ENCODE measurements around the gene CDC45.

Gene CDC45

DNA sequence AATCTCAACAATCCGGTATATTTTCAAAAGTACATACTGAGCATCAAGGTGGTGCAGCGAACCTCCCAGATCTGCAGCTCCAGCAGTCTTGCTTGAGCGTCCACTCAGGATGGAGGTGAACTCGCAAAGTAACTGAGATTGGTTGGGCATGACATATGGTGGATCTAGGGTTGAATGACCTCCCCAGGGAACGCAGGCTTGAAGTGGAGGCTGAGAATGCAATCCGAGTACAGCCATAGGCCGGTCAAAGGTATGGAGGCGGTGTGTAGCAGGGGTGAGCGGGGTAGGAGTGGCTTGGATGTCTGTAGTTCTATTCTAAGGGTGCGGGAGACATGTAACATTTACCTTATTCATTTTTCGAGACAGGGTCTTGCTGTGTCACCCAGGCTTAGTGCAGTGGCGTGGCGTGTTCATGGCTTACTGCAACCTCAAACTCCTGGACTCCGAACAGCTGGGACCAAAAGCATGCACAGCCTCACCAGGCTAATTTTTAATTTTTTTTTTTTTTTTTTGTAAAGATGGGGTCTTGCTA lies 31.6 kb upstream of the CDC45 start:
- DNase-seq = peak; percentile 38 to 49

DNA sequence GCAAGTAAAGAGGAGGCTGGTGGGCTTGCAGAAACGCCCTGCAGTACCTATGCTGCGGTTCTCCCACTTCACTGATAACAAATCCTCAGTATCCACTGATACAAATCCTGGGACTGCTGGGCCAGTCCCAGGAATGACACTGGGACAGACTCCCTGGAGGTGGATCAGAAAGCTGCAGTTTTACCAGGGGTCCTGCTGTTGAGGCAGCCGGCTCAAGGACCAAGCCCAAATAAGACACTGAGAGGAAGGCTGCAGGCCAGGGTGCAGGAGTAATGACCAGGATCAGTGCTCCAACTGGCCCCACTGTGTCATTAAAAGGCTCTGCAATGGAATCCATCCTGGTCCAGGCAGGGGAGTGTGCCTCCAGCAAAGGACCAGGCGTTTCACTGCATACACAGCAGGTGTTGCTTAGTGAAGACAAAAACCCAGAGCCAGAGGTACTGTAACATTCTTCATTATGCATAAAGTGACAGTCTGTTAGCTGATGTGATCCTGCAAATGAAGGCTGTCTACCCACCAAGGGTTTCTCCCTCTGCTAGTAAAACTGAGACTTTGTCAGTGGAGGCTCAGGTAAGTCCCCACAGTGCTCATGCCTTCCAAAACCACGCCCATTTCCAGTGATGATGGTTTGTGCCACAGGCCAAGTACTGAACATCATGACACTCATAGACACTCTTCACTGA lies 30.8 kb upstream of the CDC45 start:
- DNase-seq = peak; percentile 70 to 72

DNA sequence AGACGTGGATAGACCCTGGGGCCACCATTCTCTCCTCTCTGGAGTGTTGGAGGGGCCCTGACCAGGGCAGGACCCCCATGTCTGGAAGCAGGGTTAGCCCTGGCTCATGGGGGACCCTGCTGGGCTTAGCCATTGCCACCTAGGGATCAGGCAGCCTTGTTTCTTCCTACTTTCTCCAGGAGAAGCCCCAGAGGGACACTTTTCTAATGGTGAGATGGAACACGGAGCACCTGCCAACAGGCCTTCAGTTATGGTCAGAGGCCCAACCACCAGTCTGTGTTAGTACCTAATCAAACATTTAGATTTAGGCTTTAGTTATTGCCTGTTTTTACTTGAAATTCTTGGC lies 30.3 kb upstream of the CDC45 start:
- no peak for DNase-seq

DNA sequence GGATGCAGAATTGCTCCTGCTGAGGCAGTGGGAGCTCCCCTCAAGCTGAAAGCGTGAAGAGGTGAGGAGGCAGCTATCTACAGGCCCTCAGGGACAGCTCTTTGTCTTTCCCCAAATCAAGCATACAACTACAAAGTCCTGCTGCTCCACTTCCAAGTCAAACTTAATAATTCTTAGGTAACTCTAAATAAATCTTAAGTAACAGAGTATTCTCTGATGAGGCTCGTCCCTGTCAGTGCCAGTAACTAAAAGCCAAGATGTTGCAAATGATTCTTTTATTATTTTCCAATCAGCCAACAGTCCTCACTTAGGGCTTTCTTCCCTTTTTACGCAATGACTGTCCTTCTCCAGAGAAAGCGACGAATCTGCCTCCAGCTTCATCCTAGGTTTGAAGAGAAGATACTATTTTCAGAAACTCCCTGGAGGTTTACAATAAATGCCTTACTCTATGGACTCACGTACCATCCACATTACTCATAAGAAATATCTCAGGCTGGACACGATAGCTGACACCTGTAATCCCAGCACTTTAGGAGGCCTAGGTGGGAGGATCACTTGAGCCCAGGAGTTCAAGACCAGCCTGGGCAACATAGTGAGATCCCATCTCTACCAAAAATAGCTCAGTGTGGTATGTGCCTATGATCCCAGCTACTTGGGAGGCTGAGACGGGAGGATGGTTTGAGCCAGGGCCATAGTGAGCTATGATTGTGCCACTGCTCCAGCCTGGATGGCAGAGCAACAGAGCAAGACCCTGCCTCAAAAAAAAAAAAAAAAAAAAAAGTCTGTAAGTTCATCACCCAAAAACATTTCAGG lies 29.2 kb upstream of the CDC45 start:
- no peak for DNase-seq

DNA sequence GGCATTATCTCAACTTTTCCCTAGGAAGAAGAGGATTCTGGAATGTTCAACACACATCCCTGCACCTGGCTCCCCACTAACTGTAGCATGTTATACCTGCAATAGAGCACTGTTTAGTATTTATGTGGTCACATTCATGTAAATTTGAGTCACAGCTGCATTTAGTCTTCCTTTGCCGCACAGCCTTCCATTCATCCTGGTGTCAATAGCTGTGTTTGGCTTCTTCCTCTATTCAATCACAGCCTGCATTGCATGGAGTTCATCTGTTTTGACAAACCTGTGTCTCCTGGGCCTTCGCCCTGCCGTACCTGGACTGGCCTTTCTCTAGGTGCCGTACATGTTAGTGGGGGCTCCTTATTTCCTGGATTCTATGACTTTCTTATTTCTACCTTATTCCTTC lies 28.1 kb upstream of the CDC45 start:
- DNase-seq = no peak

DNA sequence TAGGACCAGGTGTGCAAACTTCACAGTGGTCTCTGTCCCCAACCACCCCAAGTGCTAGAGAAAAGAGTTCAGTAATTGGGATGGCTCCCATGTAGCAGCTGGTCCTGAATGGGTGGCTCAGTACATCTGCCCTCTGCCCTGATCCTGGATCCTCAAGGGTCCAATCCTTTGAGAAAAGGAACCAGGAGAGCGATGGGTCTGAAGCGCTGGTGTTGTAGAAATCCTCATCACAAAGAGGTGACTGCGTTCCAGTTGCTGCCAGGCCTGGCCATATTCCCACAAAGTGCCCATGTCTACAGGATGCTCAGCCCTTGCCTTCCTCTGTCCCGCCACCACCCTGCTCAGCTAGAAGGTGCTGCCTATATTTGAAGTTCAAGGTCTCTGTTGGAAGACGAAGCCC lies 26.0 kb upstream of the CDC45 start:
- no peak for DNase-seq

DNA sequence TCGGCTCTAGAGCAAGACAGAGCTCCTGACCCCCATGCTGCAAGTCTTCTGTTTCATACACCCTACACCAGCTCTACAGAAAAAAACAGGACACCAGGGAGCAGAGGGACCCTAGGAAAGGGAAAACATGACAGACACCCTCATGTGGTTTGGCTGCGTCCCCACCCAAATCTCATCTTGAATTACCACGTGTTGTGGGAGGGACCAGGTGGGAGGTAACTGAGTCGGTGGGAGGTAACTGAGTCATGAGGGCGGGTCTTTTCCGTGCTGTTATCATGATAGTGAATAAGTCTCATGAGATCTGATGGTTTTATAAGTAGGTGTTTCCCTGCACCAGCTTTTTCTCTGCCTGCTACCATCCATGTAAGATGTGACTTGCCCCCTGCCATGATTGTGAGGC lies 25.6 kb upstream of the CDC45 start:
- no peak for DNase-seq

DNA sequence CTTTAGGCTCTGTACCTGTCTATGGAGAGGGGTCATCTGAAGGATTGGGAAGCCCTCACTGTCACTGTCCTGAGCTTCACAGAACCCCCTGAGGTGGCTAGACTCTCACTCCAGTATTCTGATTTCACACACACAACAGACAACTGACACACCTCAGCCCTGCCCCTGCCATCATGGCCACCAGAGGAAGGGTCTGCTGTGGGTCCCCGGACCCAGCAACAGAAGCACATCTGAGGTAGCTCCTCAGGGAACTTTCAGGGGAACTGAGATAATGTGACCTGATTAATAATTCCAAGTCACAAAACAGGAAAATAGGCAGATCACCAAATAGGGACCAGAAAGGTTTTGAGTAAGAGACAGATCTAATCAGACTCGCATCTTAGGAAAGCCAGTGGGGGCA lies 24.7 kb upstream of the CDC45 start:
- DNase-seq = no peak

DNA sequence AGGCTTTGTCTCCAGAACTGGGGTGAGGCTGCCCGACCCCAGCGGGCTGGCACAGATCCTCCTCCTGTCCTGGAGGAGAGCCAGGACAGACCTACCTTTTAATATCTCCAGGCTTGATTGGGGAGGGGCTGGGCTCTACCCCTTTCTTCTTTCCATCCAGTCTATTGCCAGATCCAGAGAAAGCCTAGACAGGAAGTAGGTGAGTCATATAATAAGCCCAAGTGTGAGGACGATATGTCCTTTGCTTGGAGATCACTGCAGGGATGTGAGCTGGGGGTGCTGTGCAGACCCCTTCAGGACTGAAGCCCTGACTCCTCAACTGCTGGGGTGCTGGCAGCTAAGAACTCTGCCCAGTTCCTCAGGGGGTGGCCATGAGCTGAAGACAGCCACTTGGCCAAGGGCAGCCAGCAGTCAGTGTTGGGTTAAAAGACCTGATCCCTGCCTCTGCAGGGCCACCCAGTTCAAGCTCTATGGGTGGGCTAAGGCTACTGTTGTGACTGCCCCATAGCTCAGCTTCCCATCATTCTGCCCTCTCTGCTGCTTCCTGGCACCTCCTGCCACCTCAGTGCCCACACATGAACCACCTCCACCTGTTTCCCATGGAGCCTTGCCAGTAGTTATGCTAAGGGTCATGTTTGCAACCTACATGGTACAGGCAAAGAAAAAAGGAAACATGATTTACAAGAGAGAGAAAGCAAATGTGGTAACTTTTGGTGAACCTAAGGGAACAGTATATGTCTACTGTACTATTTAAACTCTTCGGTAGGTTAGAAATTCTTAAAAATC lies 23.9 kb upstream of the CDC45 start:
- DNase-seq = no peak

DNA sequence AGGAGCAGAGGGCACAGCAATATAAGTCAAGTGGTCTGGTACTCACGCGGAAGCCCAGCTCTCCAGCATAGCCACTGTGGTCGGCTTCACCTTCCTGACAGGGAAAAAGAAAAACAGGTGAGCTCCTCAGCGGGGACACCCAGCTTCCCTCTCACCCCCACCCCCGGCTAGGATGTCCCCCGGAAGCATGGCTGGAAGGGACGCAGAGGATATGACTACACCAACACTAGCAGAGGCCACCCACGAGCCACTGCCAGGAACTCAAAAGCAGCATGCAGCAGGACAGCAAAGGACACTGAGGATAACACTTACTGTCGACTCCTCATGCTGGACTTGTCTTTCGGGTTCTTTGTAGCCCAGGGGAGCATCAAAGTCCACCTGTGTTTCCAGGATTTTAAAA lies 23.2 kb upstream of the CDC45 start:
- no peak for DNase-seq

DNA sequence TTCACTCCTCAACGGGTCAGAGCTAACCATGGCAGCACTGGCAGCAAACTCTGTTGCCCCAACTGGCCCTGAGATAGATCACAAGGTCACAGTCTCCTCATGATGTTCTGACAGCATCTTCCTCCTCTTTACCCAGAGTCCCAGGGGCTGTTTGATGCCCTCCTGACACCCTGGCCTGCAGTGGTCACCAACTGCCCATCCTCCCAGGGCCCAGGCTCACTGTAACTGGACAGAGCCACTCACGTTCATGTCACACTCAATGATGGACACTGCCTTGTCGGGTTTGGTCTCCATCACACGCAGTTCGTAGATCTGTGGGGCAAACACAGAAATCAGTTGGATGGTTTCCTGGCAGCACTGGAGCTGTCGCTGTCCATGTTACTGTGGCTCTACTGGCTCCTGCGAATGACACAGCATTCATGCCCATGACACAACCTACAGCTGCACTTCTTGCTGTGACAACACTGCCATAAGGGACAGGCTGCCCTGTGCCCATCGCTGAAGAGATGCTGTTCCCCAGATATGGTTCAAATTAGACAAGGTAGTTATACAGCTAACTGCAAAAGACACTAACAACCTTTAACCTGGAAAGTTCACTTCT lies 21.8 kb upstream of the CDC45 start:
- no peak for DNase-seq

DNA sequence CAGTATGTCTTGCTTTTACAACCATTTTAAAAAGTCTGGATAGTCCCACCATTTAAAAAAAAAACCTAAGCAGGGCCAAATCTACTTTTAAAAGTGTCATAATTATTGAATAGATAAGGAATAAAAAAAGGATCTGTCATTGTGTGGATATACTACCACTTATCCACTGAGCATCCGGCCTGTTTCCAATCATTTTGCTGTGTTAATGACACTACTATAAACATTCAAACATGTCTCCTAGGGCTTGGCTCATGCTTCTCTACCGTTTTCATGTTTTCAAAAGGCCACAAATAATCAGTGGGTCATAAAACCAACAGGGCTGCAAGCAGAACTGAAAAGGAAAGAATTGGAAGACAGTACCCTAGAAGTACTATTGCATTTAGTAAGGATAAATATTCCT lies 19.7 kb upstream of the CDC45 start:
- no peak for DNase-seq

DNA sequence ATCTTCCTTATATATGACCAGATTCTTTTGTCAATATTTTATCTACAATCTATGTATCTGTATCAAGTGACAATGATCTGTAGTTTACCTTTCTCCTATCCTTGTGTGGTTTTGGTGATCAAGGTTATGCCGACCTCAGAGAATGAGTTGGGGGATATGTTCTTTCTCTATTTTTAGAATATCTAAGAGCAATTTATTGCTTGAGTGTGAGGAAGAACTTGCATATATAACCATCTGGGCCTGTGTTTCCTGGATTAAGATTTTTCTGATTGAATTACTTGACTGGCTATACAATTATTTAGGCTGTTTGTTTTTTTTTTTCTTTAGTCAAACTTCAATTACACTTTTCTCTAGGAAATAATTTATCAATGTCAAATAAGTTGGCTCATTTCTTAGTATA lies 18.2 kb upstream of the CDC45 start:
- DNase-seq = no peak

DNA sequence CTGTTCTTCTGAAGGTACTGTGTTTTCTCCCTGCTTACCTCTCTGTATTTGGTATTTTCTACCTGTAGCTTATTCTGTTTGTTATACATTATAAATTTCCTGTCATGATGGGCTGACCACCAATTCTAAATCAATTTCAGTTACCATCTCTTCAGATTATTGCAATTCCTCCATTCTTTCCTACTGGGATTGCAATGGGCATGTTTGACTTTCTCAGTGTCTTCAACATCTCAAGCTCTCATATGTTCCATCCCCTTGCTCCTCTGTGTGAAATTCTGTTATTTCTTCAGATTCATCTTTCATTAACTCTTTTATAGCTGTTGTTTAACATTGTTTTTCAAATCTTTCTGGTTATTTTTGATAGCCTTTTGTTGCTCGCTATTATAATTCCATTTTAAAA lies 16.7 kb upstream of the CDC45 start:
- no peak for DNase-seq

DNA sequence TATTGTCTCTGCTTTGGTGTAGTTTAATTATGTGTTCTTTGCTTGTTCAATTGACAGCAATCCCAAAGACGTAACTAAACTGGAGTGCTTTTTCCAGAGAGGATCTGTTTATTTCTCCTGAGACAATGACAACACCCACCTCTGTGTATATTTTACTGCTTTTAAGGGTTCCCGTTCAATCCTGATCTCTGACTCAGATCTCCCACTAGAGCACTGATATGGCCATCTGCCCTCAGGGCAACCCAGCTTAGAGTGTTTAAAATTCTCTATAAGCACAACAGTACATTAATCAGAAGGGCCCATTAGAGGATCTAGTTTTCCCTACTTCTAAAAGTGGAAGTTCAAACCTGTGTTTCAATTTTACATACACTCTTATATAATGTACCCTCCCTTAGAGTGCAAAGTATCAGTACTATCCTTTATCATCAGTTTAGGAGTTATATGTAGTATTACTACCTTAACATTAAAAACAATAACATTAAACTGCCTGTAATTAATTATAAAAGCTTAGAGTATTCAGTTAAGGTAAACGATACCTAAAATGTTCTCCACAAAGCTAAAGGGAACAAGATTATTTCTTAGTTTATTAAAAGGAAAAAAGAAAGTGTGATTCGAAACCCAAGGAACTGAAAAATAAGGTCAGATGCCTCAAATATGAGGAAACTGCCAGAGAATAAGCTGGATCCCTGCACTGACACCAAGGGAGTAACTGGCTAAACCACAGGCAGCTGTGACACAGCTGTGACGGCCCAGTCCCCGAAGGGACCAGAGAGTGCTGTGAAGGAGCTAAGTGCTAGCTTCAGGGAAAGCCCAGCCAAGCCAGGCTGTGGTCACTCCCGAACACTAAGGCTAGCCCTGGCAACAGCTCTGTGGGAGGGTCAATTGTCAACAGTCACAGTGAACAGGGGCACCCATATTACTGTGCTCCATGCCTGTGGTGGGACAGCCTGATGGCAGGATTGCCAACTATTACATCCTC lies 15.9 kb upstream of the CDC45 start:
- DNase-seq = no peak

DNA sequence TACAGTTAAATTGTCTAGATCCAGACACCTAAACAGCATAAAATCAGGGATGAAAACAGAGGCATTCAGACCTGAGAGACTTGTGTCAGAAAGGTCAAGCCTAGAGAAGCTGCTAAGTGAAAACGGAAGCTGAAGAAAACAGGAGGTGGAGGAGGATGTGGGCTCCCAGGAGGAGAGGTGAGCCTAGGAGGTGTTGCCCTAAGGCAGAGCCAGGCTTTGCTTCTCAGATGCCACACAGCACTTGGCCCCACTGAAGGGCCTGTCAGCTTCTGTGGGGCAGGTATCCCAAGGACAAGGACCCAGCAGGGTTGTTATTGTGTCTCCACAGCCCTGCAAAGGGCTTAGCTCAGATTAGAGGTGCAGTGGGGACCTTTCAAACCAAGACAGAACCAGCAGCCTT lies 15.2 kb upstream of the CDC45 start:
- DNase-seq = no peak

DNA sequence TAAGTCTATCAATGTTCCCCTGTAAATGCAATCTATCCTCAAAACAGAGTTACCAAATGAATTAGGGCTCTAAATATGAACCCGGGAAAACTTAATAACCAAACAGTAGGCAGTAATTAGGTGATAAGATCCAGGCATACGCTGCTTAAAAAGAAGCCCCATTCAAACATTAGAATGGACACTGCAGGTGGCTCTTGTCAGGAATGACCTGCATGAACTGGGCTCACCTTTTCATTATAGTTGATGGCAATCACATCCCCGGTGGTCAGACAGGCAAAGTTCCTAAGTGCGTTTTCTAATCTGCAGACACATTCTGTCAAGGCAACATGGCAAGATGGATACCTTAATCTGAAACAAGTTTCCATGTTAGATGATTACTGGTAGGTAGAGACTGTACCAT lies 14.7 kb upstream of the CDC45 start:
- DNase-seq = no peak

DNA sequence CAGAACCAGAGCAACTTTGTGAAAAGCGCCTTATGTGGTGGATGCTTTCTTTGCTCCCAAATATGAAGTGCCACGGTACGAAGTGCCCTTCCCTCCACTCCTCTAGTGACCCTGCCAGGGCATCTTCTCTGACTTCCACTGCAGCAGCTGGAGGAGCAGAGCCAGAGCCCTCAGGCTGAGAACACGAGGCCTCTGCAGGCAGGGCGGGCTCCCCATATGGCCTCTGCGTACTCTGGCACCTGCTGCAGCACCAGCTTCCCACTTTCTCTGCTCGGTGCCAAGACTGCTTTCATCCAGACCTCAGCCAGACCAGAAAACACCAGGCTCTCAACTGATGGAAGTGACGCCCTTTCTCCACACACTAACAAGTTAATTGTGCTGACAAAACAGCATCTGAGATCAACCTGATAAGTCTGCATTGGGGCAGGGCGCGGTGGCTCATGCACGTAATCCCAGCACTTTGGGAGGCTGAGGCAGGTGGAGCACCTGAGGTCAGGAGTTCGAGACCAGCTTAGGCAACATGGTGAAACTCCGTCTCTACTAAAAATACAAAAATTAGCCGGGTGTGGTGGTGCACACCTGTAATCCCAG lies 13.5 kb upstream of the CDC45 start:
- no peak for DNase-seq

DNA sequence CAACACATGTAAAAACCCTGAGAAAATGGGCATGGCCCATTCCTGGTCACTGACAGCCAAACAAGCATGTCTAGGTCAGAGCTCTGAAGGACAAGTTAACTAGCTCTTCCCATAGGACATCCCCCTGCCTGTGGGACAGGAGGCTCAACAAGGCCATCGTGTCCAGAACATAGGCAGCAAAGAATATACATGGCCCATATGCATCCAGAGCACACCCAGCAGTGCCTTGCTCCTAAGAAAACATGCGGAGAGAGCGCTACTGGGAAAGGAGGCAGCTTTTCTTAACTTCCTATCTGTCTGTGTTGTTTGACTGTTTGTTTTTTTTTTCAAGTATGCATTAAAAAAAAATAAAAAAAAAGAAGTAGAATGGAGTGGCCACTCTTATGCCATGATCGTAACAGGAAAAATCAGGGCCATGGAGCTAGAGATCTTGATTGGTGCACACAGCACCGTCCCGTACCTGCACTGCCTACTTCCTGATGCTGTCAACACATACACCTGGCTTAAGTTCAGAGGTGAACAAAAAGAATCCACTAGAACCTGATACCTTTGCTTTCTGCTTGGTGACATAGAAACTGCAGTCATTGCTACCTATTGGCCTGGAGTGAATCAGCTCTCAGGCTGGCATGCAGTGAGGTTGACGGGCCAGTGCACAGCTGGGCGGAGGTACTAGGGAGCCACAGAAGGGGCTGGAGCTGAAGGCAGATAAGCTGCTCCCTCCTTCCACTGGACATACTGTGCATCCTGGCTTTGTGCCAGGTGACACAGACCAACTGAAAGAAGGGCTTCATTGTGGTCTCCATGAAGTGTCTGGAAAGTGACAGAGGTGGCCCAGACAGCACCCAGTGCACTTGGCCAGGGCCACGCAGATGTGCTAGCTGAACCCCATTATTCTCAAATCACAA lies 12.6 kb upstream of the CDC45 start:
- peak in 1 of 2 experiments; percentile 13 for DNase-seq

DNA sequence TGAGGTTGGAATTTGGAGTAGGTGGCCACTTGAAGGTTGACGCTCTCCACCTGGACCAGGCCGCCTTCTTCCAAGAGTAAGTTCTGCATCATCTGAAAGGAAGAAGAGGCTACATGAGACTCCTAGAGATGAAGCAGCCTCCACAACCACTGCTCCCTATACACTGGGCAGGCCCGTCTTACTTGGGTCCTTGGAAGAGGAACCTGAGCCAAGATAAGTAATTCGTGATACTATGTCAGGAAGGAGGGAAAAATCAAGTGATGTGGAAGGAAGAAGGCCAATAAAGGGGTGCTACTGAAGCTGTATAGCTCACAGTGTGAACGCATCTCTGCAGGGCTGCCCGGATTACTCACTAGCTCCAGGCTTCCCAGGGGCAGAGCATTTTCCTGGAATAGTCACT lies 11.8 kb upstream of the CDC45 start:
- peak in 1 of 2 experiments; percentile 5 for DNase-seq
